ENCODE measurements around the gene TNNT3. TPM values are rescaled to one million over a fixed set of nuclear protein-coding genes. Genes with fewer than 3 reads are reported as not detected.

TNNT3 gene
- total RNA-seq, 3 donors from 2014 or later: 3.5 to 8.2 (median 3.6) TPM

- no peaks in the 10 kb centered on the region for H3K9me3 ChIP-seq
- intact Hi-C loops (cut with DNase I; ENCODE audit: low total_unique reads): loop anchor here (10.0 kb wide), 1 partner anchor 53 kb away; the partner anchor contains the start of gene MRPL23
- no peak for DNase-seq (ENCODE audit: low spot score in 2 of 2)
- no peaks in the 10 kb centered on the region for H3K36me3 ChIP-seq
- no peak for TF ChIP-seq POLR2AphosphoS5 (IDR thresholded peaks at IDR 0.05)
- TF ChIP-seq, protein P1, sequence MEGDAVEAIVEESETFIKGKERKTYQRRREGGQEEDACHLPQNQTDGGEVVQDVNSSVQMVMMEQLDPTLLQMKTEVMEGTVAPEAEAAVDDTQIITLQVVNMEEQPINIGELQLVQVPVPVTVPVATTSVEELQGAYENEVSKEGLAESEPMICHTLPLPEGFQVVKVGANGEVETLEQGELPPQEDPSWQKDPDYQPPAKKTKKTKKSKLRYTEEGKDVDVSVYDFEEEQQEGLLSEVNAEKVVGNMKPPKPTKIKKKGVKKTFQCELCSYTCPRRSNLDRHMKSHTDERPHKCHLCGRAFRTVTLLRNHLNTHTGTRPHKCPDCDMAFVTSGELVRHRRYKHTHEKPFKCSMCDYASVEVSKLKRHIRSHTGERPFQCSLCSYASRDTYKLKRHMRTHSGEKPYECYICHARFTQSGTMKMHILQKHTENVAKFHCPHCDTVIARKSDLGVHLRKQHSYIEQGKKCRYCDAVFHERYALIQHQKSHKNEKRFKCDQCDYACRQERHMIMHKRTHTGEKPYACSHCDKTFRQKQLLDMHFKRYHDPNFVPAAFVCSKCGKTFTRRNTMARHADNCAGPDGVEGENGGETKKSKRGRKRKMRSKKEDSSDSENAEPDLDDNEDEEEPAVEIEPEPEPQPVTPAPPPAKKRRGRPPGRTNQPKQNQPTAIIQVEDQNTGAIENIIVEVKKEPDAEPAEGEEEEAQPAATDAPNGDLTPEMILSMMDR (IDR thresholded peaks at IDR 0.05): no peak
- no peak for TF ChIP-seq POLR2A (IDR thresholded peaks at IDR 0.05)
- no peak overlapping the region for H3K4me3 ChIP-seq
- peak overlapping the region in 1 of 2 donors; percentile 88 for H3K27ac ChIP-seq
- peaks cover 0 to 4% of the 10 kb centered on the region in 2 donors for H3K27me3 ChIP-seq
- H3K4me1 ChIP-seq: peaks cover 0 to 5% of the 10 kb centered on the region in 2 donors
Observed at GRCh38 chr11:1892116-1892515, 27.4 kb upstream of the TNNT3 start.

DNA sequence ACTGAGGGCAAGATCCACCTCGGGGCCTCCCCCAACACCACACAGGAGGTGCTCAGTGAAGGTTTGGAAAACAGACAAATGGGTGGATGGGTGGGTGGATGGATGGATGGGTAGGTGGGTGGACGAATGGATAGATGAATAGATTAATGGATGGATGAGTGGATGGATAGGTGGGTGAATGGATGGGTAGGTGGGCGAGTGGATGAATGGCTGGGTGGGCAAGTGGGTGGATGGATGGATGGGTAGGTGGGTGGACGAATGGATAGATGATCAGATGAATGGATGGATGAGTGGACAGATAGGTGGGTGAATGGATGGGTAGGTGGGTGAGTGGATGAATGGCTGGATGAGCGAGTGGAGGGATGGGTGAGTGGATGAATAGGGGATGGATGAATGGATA lies 26.9 kb upstream of the TNNT3 start:
- H3K9me3 ChIP-seq: no peaks in the 10 kb centered on the region
- TF ChIP-seq, protein P1 (IDR thresholded peaks at IDR 0.05): no peak
- TF ChIP-seq POLR2AphosphoS5 (IDR thresholded peaks at IDR 0.05) (no peak), POLR2A (IDR thresholded peaks at IDR 0.05) (no peak)
- H3K27me3 ChIP-seq: peaks cover 0 to 4% of the 10 kb centered on the region in 2 donors
- intact Hi-C loops (cut with DNase I; ENCODE audit: low total_unique reads): loop anchor here (10.0 kb wide), 1 partner anchor 52 kb away; the partner anchor contains the start of gene MRPL23
- no peak overlapping the region for H3K27ac ChIP-seq
- H3K36me3 ChIP-seq: no peaks in the 10 kb centered on the region
- DNase-seq (ENCODE audit: low spot score in 2 of 2): no peak
- no peak overlapping the region for H3K4me3 ChIP-seq
- peaks cover 0 to 5% of the 10 kb centered on the region in 2 donors for H3K4me1 ChIP-seq

GRCh38 chr11:1893581-1894359 lies 25.7 kb upstream of the TNNT3 start:
- Histone ChIP-seq H3K9me3 (no peaks in the 10 kb centered on the region), H3K4me3 (no peak overlapping the region), H3K27me3 (peaks cover 0 to 4% of the 10 kb centered on the region in 2 donors), H3K27ac (no peak overlapping the region), H3K4me1 (peaks cover 0 to 2% of the 10 kb centered on the region in 2 donors), H3K36me3 (no peaks in the 10 kb centered on the region)
- intact Hi-C loops (cut with DNase I; ENCODE audit: low total_unique reads): loop anchor here (1.0 to 10.0 kb wide), 2 partner anchors 23 to 51 kb away; partner anchors contain the start of gene MRPL23
- no peak for DNase-seq (ENCODE audit: low spot score in 2 of 2)
- TF ChIP-seq POLR2A (IDR thresholded peaks at IDR 0.05) (no peak), POLR2AphosphoS5 (IDR thresholded peaks at IDR 0.05) (no peak)
- TF ChIP-seq, protein P1 (IDR thresholded peaks at IDR 0.05): no peak

DNA sequence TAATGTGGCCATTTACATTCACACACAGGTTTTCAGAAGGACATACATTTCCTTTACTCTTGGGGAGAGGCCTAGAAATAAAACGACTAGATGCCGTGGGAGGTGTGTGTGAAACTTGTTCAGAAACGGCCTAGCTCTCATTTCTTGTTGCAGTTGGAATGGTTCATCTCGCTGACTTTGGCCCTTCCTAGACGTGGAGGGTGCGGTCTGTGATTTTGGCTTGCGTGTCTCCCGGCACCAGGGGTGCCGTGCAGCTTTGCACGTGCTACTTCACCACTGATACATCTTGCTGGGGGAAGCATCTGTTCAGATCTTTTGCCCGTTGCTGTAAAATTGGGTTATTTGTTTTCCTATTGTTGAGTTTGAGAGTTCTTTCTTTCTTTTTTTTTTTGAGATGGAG lies 24.7 kb upstream of the TNNT3 start:
- H3K4me1 ChIP-seq: no peaks in the 10 kb centered on the region
- H3K27me3 ChIP-seq: peaks cover 0 to 4% of the 10 kb centered on the region in 2 donors
- no peaks in the 10 kb centered on the region for H3K36me3 ChIP-seq
- TF ChIP-seq POLR2AphosphoS5 (IDR thresholded peaks at IDR 0.05) (no peak), POLR2A (IDR thresholded peaks at IDR 0.05) (no peak)
- H3K9me3 ChIP-seq: no peaks in the 10 kb centered on the region
- DNase-seq (ENCODE audit: low spot score in 2 of 2): no peak
- H3K4me3 ChIP-seq: no peak overlapping the region
- H3K27ac ChIP-seq: no peak overlapping the region
- intact Hi-C loops (cut with DNase I; ENCODE audit: low total_unique reads): loop anchor here (10.0 kb wide), 1 partner anchor 50 kb away; the partner anchor contains the start of gene MRPL23

DNA sequence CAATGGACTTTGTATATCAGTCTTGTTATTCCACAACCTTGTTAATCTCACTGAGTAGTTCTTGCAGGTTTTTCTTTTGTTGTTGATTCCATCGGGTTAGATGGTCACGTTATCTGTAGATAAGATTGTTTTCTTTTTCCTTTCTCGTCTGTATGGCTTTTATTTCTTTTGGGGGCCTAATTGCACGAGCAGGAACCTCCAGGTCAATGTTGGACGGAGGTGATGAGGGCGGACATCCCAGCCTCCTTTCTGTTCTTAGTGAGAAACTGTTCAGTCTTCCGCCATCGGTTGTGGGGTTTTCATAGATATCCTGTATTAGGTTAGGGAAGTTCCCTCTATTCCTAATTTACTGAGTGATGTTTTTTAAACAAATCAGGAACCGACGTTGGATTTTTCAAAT lies 23.0 kb upstream of the TNNT3 start:
- Histone ChIP-seq H3K36me3 (no peaks in the 10 kb centered on the region), H3K27me3 (no peaks in the 10 kb centered on the region), H3K4me1 (no peaks in the 10 kb centered on the region), H3K4me3 (no peak overlapping the region), H3K27ac (no peak overlapping the region), H3K9me3 (no peaks in the 10 kb centered on the region)
- TF ChIP-seq, protein P1 (IDR thresholded peaks at IDR 0.05): no peak
- TF ChIP-seq POLR2A (IDR thresholded peaks at IDR 0.05): no peak
- no peak for TF ChIP-seq POLR2AphosphoS5 (IDR thresholded peaks at IDR 0.05)
- intact Hi-C loops (cut with DNase I; ENCODE audit: low total_unique reads): loop anchor here (10.0 kb wide), 1 partner anchor 48 kb away; the partner anchor contains the start of gene MRPL23
- no peak for DNase-seq (ENCODE audit: low spot score in 2 of 2)
